IPS DF 4.7 (cell line): ENCODE measurements around the gene TARM1.

Experiments
- DNase-seq: peaks from one replicate; pipeline ENCODE4 v3.0.0-alpha.2; 2013; ENCODE audit warnings: low spot score; ENCODE audit errors: extremely low read depth

The TARM1 gene

DNA sequence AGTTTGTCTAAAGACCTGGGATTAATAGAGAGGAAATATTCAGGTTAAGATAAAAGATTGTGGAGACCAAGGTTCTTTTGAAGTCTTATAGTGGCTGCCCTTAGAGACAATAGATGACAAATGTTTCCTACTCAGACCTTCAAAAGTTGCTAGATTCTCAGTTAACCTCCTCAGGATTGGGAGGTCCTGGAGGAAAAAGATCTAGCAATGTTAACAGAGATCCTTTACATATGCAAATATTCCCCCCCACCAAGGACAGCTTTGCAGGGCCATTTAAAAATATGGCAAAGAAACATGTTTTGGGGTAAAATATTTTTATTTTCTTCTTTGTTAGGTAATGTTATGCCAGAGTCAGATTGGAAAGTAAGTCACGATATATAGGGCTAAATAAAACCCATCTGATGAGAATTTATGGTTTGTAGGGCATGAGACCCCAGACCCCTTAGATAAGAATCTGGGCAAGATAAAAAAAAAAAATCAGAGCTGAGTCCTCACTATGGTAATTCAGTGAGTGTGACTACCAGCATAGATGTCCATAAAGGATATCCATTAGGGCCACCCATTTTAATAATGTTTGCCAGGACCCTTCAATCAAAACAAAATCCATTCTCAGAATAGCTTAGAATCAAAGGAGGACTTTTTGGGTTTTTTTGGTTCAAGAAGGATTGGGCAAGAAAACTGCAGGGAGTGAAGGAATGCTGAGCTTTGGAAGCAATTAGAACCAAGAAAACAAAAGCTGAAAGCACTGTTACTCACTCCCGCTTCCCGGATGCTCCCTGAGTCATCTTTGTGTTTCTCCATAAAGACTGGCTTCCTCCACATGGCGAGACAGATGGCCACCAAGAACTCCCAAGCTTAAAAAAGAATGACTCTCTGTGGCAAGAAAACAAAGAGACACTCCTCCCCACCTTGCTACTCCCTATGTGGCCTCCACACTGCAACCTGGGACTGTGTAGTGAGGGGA lies 45.7 kb downstream of the TARM1 start:
- DNase-seq, result no peak

DNA sequence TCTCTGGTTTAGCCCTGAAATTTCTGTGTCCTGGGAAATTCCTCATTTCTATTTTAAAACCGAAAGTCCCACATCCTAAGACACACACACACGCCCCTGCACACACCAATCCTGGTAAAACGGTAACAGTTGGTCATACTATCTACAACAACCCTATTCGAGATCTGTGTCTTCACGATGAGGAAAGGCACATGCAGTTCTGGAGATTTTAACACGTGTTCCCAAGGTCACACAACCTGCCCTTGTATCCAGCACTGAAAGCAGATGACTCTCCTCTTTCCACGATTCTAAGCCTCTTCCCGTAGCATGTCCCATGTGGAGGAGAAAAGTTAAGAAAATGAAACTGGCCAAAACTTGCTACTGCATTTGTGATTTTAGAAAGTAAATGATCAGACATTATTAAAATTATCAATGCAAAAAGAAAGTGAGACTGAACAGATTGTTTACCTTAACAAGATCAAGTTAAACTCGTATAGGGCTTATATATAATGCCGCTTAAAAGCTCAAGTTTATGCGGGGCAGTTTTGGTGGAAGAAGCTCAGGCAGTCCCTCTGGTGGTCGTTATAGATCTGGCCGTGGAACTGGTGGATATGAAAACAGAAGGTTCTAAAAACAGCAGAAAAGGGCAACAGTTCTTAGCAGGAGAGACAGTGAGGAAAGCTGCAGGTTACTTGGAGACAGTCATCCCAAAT lies 50.1 kb downstream of the TARM1 start:
- no peak for DNase-seq

DNA sequence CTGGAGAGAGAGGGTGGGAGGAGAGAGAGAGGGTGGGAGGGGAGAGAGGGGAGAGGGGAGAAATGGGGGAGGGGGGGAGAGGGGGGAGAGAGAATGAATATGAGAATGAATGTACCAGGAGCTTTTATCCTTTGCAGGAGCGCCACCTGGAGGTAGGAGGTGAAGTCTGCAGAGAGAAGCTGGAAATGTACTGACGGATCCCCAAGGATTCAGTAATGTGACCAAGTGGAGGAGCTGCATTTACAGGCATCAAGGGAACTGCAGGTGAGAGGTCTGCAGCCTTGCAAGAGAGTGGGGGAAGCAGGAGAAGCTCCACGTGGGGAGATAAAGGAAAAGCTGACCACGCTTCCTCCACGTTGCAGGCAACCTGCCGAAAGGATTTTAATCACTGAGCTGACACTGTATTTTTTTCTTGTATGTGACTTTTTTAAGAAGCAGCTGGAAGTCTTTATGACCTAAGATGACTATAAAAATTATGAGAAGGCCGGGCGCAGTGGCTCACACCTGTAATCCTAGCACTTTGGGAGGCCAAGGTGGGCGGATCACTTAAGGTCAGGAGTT lies 51.2 kb downstream of the TARM1 start:
- DNase-seq, result no peak

DNA sequence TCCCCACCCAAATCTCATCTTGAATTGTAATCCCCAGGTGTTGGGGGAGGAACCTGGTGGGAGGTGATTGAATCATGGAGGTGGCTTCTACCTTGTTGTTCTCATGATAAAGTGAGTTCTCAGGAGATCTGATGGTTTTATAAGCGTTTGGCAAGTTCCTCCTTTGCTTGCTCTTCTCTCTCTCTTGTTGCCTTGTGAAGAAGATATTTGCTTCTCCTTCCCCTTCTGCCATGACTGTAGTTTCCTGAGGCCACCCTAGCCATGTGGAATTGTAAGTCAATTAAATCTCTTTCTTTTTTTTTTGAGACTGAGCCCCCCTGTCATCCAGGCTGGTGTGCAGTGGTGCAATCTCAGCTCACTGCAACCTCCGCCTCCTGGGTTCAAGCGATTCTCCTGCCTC lies 51.9 kb downstream of the TARM1 start:
- DNase-seq, result no peak

DNA sequence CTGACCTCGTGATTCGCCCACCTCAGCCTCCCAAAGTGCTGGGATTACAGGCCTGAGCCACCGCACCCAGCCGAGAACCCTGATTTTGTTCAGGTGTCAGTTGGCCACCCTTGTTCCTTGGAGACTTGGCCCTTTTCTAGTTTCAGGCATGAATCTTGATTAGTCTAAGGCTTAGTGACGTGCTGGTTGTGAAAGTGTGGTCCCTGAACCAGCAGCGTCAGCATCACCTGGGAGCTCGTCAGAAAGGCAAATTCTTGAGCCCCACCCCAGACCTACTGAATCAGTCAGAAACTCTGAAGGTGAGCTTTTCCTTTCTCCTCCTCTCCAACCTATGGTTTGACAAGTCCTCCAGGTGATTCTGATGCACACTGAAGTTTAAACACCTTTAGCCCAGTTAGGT lies 54.5 kb downstream of the TARM1 start:
- no peak for DNase-seq

DNA sequence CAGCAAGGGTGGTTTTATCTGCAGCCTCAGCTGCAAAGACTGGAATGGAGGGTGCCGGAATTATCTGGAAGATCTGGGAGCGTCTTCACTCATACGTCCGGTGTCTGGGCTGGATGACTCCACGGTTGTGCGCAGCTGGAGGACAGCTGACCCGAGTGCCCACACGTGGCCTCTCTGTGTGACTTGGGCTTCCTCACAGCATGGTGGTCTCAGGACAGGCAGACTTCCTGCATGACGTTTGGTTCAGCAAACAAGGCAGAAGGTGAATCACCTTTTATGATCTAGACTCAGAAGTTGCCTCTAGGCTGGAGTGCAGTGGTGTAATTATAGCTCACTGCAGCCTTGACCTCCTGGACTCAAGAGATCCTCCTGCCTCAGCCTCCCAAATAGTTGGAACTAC lies 56.5 kb downstream of the TARM1 start:
- no peak for DNase-seq

DNA sequence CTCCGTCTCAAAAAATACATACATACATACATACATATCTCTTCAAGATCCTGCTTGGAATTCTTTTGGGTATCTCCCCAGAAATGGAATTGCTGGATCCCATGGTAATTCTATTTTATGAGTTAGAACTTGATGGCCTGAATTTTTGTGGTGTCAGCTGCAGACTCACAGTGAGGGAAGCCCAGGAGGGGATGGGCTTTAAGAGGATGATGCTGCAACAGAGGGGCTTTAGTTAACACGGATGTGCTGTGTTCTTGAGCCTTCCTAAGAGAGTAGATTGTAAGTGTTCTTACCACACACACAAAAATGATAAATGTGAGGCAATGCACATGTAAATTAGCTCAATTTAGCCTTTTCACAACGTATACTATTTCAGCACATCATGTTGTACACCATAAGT lies 58.0 kb downstream of the TARM1 start:
- no peak for DNase-seq

DNA sequence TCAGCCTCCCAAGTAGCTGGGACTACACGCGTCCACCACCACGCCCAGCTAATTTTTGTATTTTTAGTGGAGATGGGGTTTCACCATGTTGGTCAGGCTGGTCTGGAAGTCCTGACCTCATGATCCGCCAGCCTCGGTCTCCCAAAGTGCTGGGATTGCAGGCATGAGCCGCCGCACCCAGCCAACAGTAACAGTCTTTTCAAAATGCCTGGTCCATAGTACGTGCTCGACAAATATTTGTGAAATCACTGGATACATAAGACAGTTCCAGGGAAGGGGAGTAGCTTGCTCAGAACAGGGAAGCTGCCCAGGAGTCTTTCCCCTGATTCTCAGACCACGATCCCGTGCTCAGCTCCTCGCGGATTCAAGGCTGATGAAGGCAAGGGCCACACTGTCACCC lies 59.2 kb downstream of the TARM1 start:
- no peak for DNase-seq

DNA sequence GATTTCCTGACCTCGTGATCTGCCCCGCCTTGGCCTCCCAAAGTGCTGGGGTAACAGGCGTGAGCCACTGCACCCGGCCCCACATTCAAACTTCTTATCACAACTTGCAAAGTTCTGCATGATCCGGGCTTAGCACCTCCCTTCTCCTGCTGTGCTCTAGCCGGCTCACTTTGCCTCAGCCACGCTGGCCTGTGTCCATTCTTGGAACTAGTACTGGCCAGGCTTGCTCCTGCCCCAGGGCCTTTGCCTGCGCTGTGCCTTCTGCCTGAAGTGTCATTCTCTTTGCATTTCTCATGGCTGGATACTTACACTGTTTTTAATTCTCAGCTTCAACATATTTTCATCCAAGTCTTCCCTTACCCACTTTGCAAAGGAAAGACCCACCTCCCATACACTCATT lies 59.8 kb downstream of the TARM1 start:
- no peak for DNase-seq
